ENCODE measurements around the gene PLD2. TPM values are rescaled to one million over a fixed set of nuclear protein-coding genes. Genes with fewer than 3 reads are reported as not detected.

PLD2 gene
- total RNA-seq, 2 donors from 2014 or later: 23.3 to 35.0 TPM

- peaks cover 50% of the 10 kb centered on the region for H3K4me1 Mint-ChIP-seq
- no peak overlapping the region for H3K27ac Mint-ChIP-seq
- no peaks in the 10 kb centered on the region for H3K27me3 Mint-ChIP-seq
- peaks cover 24% of the 10 kb centered on the region for H3K36me3 Mint-ChIP-seq (ENCODE audit: low read depth)
- no peak for ATAC-seq (replicated peaks)
- H3K9me3 Mint-ChIP-seq: no peaks in the 10 kb centered on the region
- peak overlapping the region; percentile 91 for H3K4me3 Mint-ChIP-seq
Measured at GRCh38 chr17:4836221-4836620, 29.3 kb downstream of the PLD2 start.

- H3K27me3 Mint-ChIP-seq: no peaks in the 10 kb centered on the region
- no peak for ATAC-seq (replicated peaks)
- H3K4me1 Mint-ChIP-seq: peaks cover 50% of the 10 kb centered on the region
- H3K27ac Mint-ChIP-seq: peak overlapping the region; percentile 41
- H3K36me3 Mint-ChIP-seq (ENCODE audit: low read depth): peaks cover 24% of the 10 kb centered on the region
- H3K4me3 Mint-ChIP-seq: no peak overlapping the region
- H3K9me3 Mint-ChIP-seq: no peaks in the 10 kb centered on the region
Measured at GRCh38 chr17:4837471-4838308, 30.7 kb downstream of the PLD2 start.

- Mint-ChIP-seq H3K4me1 (peaks cover 50% of the 10 kb centered on the region), H3K27me3 (no peaks in the 10 kb centered on the region), H3K36me3 (ENCODE audit: low read depth) (peaks cover 24% of the 10 kb centered on the region), H3K27ac (no peak overlapping the region), H3K9me3 (no peaks in the 10 kb centered on the region), H3K4me3 (no peak overlapping the region)
- ATAC-seq (replicated peaks): no peak
Measured at GRCh38 chr17:4838309-4838785, 31.4 kb downstream of the PLD2 start.

GRCh38 chr17:4839221-4839620 lies 32.3 kb downstream of the PLD2 start:
- H3K9me3 Mint-ChIP-seq: no peaks in the 10 kb centered on the region
- peak overlapping the region; percentile 54 for H3K4me3 Mint-ChIP-seq
- H3K27ac Mint-ChIP-seq: peak overlapping the region; percentile 64
- no peaks in the 10 kb centered on the region for H3K27me3 Mint-ChIP-seq
- H3K4me1 Mint-ChIP-seq: peaks cover 45% of the 10 kb centered on the region
- peak; percentile 35 for ATAC-seq (replicated peaks)
- peaks cover 21% of the 10 kb centered on the region for H3K36me3 Mint-ChIP-seq (ENCODE audit: low read depth)

- ATAC-seq (replicated peaks): peak; percentile 38
- H3K4me3 Mint-ChIP-seq: peak overlapping the region; percentile 54
- no peaks in the 10 kb centered on the region for H3K27me3 Mint-ChIP-seq
- no peaks in the 10 kb centered on the region for H3K9me3 Mint-ChIP-seq
- H3K27ac Mint-ChIP-seq: peak overlapping the region; percentile 55
- H3K4me1 Mint-ChIP-seq: peaks cover 36% of the 10 kb centered on the region
- peaks cover 19% of the 10 kb centered on the region for H3K36me3 Mint-ChIP-seq (ENCODE audit: low read depth)
Measured at GRCh38 chr17:4839965-4840892, 33.3 kb downstream of the PLD2 start.

DNA sequence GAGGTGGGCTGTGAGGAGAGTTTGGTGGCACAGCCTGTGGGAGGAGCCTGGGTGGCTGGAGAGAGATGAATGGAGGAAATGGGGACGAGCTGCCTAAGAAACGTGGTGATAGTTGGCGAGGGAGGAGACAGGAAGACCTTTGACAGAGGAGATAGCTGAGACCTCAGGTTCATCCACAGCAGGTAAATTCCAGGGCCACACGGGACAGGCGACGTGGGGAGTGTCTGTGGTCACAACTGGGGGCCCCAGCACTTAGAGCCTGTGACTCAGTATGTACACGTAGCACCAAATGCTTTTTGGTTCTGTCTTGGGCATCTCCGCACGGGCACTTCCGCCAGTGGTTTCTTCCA lies 33.9 kb downstream of the PLD2 start:
- peaks cover 19% of the 10 kb centered on the region for H3K36me3 Mint-ChIP-seq (ENCODE audit: low read depth)
- peaks cover 33% of the 10 kb centered on the region for H3K4me1 Mint-ChIP-seq
- peak overlapping the region; percentile 54 for H3K4me3 Mint-ChIP-seq
- no peaks in the 10 kb centered on the region for H3K9me3 Mint-ChIP-seq
- no peaks in the 10 kb centered on the region for H3K27me3 Mint-ChIP-seq
- peak overlapping the region; percentile 55 for H3K27ac Mint-ChIP-seq
- peak; percentile 89 for ATAC-seq (replicated peaks)

- Mint-ChIP-seq H3K4me3 (no peak overlapping the region), H3K4me1 (peaks cover 28% of the 10 kb centered on the region)
- ATAC-seq (replicated peaks): no peak
Measured at GRCh38 chr17:4842376-4842775, 35.4 kb downstream of the PLD2 start.

GRCh38 chr17:4843321-4844000 lies 36.5 kb downstream of the PLD2 start:
- Mint-ChIP-seq H3K36me3 (ENCODE audit: low read depth) (peaks cover 12% of the 10 kb centered on the region), H3K27ac (no peak overlapping the region), H3K27me3 (no peaks in the 10 kb centered on the region), H3K4me3 (no peak overlapping the region), H3K9me3 (no peaks in the 10 kb centered on the region), H3K4me1 (peaks cover 27% of the 10 kb centered on the region)
- ATAC-seq (replicated peaks): no peak

More at GRCh38 chr17:4842376-4842775, 35.4 kb downstream of the PLD2 start:
- Mint-ChIP-seq H3K27ac (no peak overlapping the region), H3K36me3 (ENCODE audit: low read depth) (peaks cover 19% of the 10 kb centered on the region), H3K9me3 (no peaks in the 10 kb centered on the region), H3K27me3 (no peaks in the 10 kb centered on the region)

GRCh38 chr17:4845118-4845517 lies 38.2 kb downstream of the PLD2 start:
- Mint-ChIP-seq H3K27me3 (no peaks in the 10 kb centered on the region), H3K27ac (no peak overlapping the region), H3K4me3 (no peak overlapping the region), H3K9me3 (no peaks in the 10 kb centered on the region), H3K36me3 (ENCODE audit: low read depth) (peaks cover 6% of the 10 kb centered on the region), H3K4me1 (peaks cover 19% of the 10 kb centered on the region)
- no peak for ATAC-seq (replicated peaks)

DNA sequence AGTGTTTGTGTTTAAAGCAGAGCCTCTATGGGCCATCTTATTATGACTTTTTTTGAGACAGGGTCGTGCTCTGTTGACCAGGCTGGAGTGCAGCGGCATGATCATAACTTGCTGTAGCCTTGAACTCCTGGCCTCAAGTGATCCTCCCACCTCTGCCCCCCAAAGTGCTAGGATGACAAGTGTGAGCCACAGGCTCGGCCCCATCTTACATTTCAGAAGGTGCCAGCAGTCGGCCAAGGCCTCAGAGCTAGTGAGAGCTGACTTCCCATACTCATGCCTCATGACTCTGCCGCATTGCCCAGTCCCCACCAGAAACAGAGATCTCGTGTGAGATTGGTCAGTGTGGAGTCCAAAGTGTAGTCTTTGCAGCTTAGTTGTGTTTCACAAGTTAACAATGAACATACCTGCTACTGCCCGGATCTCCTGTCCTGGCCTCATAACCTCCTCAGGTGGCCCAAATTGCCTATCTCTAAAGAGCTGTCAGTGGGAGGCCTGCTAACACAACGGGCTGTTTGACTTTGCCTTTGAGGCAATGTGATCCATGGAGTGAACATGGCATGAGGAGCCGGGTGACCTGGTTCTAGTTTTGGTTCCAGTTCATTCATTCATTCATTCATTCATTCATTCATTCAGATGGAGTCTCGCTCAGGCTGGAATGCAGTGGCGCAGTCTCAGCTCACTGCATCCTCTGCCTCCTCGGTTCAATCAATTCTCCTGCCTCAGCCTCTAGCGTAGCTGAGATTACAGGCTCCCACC lies 39.9 kb downstream of the PLD2 start:
- Mint-ChIP-seq H3K9me3 (no peaks in the 10 kb centered on the region), H3K4me3 (no peak overlapping the region), H3K4me1 (peaks cover 11% of the 10 kb centered on the region), H3K27ac (no peak overlapping the region), H3K27me3 (no peaks in the 10 kb centered on the region), H3K36me3 (ENCODE audit: low read depth) (peaks cover 6% of the 10 kb centered on the region)
- no peak for ATAC-seq (replicated peaks)

- H3K27ac Mint-ChIP-seq: no peak overlapping the region
Measured at GRCh38 chr17:4849011-4849536, 42.1 kb downstream of the PLD2 start.

DNA sequence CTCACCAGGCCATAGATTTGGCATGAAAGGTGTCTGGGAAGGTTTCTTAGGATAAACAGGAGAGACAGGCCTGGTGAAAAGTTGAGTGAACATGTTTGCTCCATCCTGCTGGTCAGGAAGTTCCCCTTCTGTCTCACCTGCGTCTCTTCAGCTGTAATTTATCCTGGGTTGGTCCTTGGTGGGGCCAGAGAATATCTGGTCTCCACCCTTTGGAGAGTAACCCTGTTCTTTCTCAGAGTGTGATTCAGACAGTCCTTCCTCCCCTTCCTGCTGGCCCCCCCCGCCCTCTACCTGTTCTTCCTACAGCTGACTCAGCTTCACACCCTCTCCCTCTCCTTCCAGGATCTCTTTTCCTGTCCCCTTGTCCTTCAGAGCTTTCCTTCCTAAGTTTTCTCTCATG lies 43.3 kb downstream of the PLD2 start:
- H3K27me3 Mint-ChIP-seq: no peaks in the 10 kb centered on the region
- H3K27ac Mint-ChIP-seq: peak overlapping the region; percentile 58
- H3K36me3 Mint-ChIP-seq (ENCODE audit: low read depth): peaks cover 11% of the 10 kb centered on the region
- H3K4me3 Mint-ChIP-seq: no peak overlapping the region
- ATAC-seq (replicated peaks): no peak
- H3K9me3 Mint-ChIP-seq: peaks cover 4% of the 10 kb centered on the region
- H3K4me1 Mint-ChIP-seq: peaks cover 18% of the 10 kb centered on the region

More at GRCh38 chr17:4849011-4849536, 42.1 kb downstream of the PLD2 start:
- Mint-ChIP-seq H3K27me3 (no peaks in the 10 kb centered on the region), H3K9me3 (peaks cover 4% of the 10 kb centered on the region), H3K36me3 (ENCODE audit: low read depth) (peaks cover 9% of the 10 kb centered on the region), H3K4me1 (peaks cover 18% of the 10 kb centered on the region), H3K4me3 (no peak overlapping the region)
- no peak for ATAC-seq (replicated peaks)

GRCh38 chr17:4851084-4851483 lies 44.1 kb downstream of the PLD2 start:
- no peak for ATAC-seq (replicated peaks)
- Mint-ChIP-seq H3K27ac (peak overlapping the region; percentile 34), H3K4me3 (no peak overlapping the region), H3K36me3 (ENCODE audit: low read depth) (peaks cover 11% of the 10 kb centered on the region), H3K9me3 (peaks cover 4% of the 10 kb centered on the region), H3K4me1 (peaks cover 18% of the 10 kb centered on the region), H3K27me3 (no peaks in the 10 kb centered on the region)

Measured in activated T-helper 17 cell treated with anti-CD3 and anti-CD28 coated beads, Interleukin-2, amount 50 U/mL, for 72 hours (primary cell).